Esophagus muscularis mucosa (tissue), 4 donors: ENCODE data around the gene AKTIP. TPM values are rescaled to one million over a fixed set of nuclear protein-coding genes. Genes with fewer than 3 reads are reported as not detected.
"Not testable (repeated sequence)": the region's sequence is repeated elsewhere in the genome, so short reads cannot be mapped to it uniquely, and the experiment has no call there.

Experiments
- DNase-seq: peaks from one replicate; pipeline ENCODE4 v3.0.0-alpha.2; 2017; ENCODE audit errors: extremely low spot score
- H3K27ac ChIP-seq, 4 donors: fragments of 200-600 bp; sonication (generic); replicated peaks in 1 of 4; 1 replicate in 3 of 4; 2 replicates in 1 of 4; pipeline ENCODE4 v1.5.1; 2016 to 2019; ENCODE audit warnings: mild to moderate bottlenecking in 1 of 4
- H3K27me3 ChIP-seq, 4 donors: fragments of 200-600 bp; sonication (generic); one replicate each; pipeline versions ENCODE4 v1.5.1 to v1.6.0; 2016 to 2019
- H3K36me3 ChIP-seq, 4 donors: fragments of 200-600 bp; sonication (generic); one replicate each; pipeline ENCODE4 v1.5.1; 2016 to 2019
- H3K4me1 ChIP-seq, 4 donors: fragments of 200-600 bp; sonication (generic); one replicate each; pipeline ENCODE4 v1.5.1; 2016 to 2019
- H3K4me3 ChIP-seq, 4 donors: fragments of 200-600 bp; sonication (generic); 1 replicate in 2 of 4; 2 replicates in 2 of 4; pipeline ENCODE4 v1.5.1; 2016 to 2019; ENCODE audit warnings: mild to moderate bottlenecking in 4 of 4, moderate library complexity in 1 of 4
- H3K9me3 ChIP-seq, 4 donors: fragments of 200-600 bp; sonication (generic); 1 replicate in 3 of 4; 2 replicates in 1 of 4; pipeline ENCODE4 v1.5.1; 2016 to 2019
- CTCF ChIP-seq, 3 experiments: fragments of 200-600 bp in 2 of 3; fragments of 450-650 bp in 1 of 3; sonication (generic) in 2 of 3; IDR thresholded peaks; one replicate each; pipeline ENCODE4 v1.5.1; 2017 to 2019; ENCODE audit warnings: antibody characterized with exemption in 3 of 3, mild to moderate bottlenecking in 2 of 3, moderate library complexity in 1 of 3
- EP300 ChIP-seq: sonication (generic); formaldehyde crosslinking; IDR thresholded peaks from one replicate; pipeline ENCODE4 v1.6.1; 2017; ENCODE audit warnings: antibody characterized with exemption
- POLR2A ChIP-seq: fragments of 450-650 bp; IDR thresholded peaks from one replicate; pipeline ENCODE4 v1.6.1; 2017; ENCODE audit warnings: antibody characterized with exemption, moderate library complexity, mild to moderate bottlenecking, low read depth
- POLR2AphosphoS5 ChIP-seq, 2 donors: sonication (generic); formaldehyde crosslinking; IDR thresholded peaks; one replicate each; pipeline ENCODE4 v1.6.1; 2017; ENCODE audit warnings: antibody characterized with exemption in 2 of 2
- WGBS: methylation state at CpG from one replicate; pipeline ENCODE4 v1.1.5; 2018; 5-methylcytosine and 5-hydroxymethylcytosine counted together
- intact Hi-C: fragments of 100-400 bp; cut with DNase I; formaldehyde crosslinking; loops from one replicate; pipeline ENCODE4 v1.15.1; 2023
- total RNA-seq, 4 donors: library from RNA; depleted of rRNA; stranded (reverse); fragments of >200 nt; gene quantifications; one replicate each; pipeline versions ENCODE4 v1.1.0 to v1.2.1, GENCODE V29; 2016

Gene AKTIP
- total RNA-seq, 4 donors from 2014 or later: 44.9 to 59.7 (median 53.9) TPM

GRCh38 chr16:53542283-53542682 lies 39.3 kb upstream of the AKTIP start:
- Histone ChIP-seq H3K27ac (no peak overlapping the region), H3K4me1 (no peaks in the 10 kb centered on the region), H3K4me3 (no peak overlapping the region), H3K36me3 (no peaks in the 10 kb centered on the region), H3K27me3 (peaks cover 0 to 35% (median 0%) of the 10 kb centered on the region in 4 donors), H3K9me3 (no peaks in the 10 kb centered on the region)
- 44% methylated on average over 16 of the region's 21 CpGs for WGBS
- intact Hi-C loops: no loop called here
- TF ChIP-seq EP300 (no peak), POLR2A (no peak), POLR2AphosphoS5 (IDR thresholded peaks at IDR 0.05) (no peak), CTCF (IDR thresholded peaks at IDR 0.05) (no peak)
- DNase-seq: no peak

GRCh38 chr16:53541326-53541725 lies 38.3 kb upstream of the AKTIP start:
- no peak for TF ChIP-seq EP300
- no peak for TF ChIP-seq POLR2AphosphoS5 (IDR thresholded peaks at IDR 0.05)
- no peak for TF ChIP-seq CTCF (IDR thresholded peaks at IDR 0.05)
- no peak for TF ChIP-seq POLR2A
- Histone ChIP-seq H3K27ac (no peak overlapping the region), H3K36me3 (no peaks in the 10 kb centered on the region), H3K9me3 (no peaks in the 10 kb centered on the region), H3K4me3 (no peak overlapping the region), H3K4me1 (no peaks in the 10 kb centered on the region), H3K27me3 (peaks cover 0 to 28% (median 0%) of the 10 kb centered on the region in 4 donors)
- intact Hi-C loops: no loop called here
- 74% methylated on average over 7 of the region's 9 CpGs for WGBS
- no peak for DNase-seq

- peaks cover 0 to 18% (median 0%) of the 10 kb centered on the region in 4 donors for H3K27me3 ChIP-seq
- intact Hi-C loops, H3K36me3 ChIP-seq, DNase-seq, H3K4me3 ChIP-seq, H3K27ac ChIP-seq, H3K9me3 ChIP-seq, H3K4me1 ChIP-seq: not testable (repeated sequence)
- WGBS: 84% methylated on average over 13 of the region's 13 CpGs
These were observed 37.0 kb upstream of the AKTIP start for GRCh38 chr16:53539759-53540718.

GRCh38 chr16:53539346-53539745 lies 36.3 kb upstream of the AKTIP start:
- H3K36me3 ChIP-seq, DNase-seq, intact Hi-C loops, H3K9me3 ChIP-seq, H3K27ac ChIP-seq, H3K4me3 ChIP-seq, H3K4me1 ChIP-seq: not testable (repeated sequence)
- WGBS: 100% methylated on average over 1 of the region's 27 CpGs
- peaks cover 0 to 18% (median 0%) of the 10 kb centered on the region in 4 donors for H3K27me3 ChIP-seq

GRCh38 chr16:53537626-53538025 lies 34.6 kb upstream of the AKTIP start:
- H3K4me3 ChIP-seq: no peak overlapping the region
- H3K27me3 ChIP-seq: peaks cover 0 to 18% (median 0%) of the 10 kb centered on the region in 4 donors
- H3K4me1 ChIP-seq: no peaks in the 10 kb centered on the region
- H3K36me3 ChIP-seq: no peaks in the 10 kb centered on the region
- H3K9me3 ChIP-seq: no peaks in the 10 kb centered on the region
- H3K27ac ChIP-seq: no peak overlapping the region
- TF ChIP-seq CTCF (IDR thresholded peaks at IDR 0.05): no peak
- TF ChIP-seq POLR2A: no peak
- TF ChIP-seq POLR2AphosphoS5 (IDR thresholded peaks at IDR 0.05): no peak
- TF ChIP-seq EP300: no peak
- intact Hi-C loops: no loop called here
- DNase-seq: no peak
- 92% methylated on average over 5 of the region's 5 CpGs for WGBS
